Activated CD4-positive, alpha-beta T cell treated with anti-CD3 and anti-CD28 coated beads, Interleukin-2, amount 10 ng/mL, durations not matched to agents 24 days and 14 days (primary cell): ENCODE results near the gene FAM9A. TPM values are rescaled to one million over a fixed set of nuclear protein-coding genes. Genes with fewer than 3 reads are reported as not detected.

Experiments used
- total RNA-seq: library from RNA; stranded (reverse); gene quantifications from 2 replicates; pipeline ENCODE4 v1.2.3, GENCODE V29; 2022

The FAM9A gene
- total RNA-seq, 1 donor from 2014 or later, result not detected

Other genes starting within 250 kb of the FAM9A start
- not detected in 2 replicates for gene ANOS1, start 69.2 kb downstream of the FAM9A start, total RNA-seq
- not detected in 2 replicates for gene FAM9B, start 232.7 kb upstream of the FAM9A start, total RNA-seq